Endodermal cell (in vitro differentiated cells): ENCODE data around the gene CRYGS. TPM values are rescaled to one million over a fixed set of nuclear protein-coding genes. Genes with fewer than 3 reads are reported as not detected.

Experiments used
- DNase-seq: peaks from one replicate; pipeline ENCODE4 v3.0.0-alpha.2; 2017
- H3K27ac ChIP-seq: 2 replicates; pipeline ENCODE4 v1.5.1; 2013; ENCODE audit warnings: mild to moderate bottlenecking, low read depth, low read length, moderate library complexity
- H3K27me3 ChIP-seq: 2 replicates; pipeline ENCODE4 v1.6.1; 2013; ENCODE audit warnings: mild to moderate bottlenecking, low read length, moderate library complexity; ENCODE audit not compliant: insufficient read depth, control insufficient read depth, poor library complexity, severe bottlenecking
- H3K36me3 ChIP-seq: 2 replicates; pipeline ENCODE4 v1.7.0; 2013; ENCODE audit warnings: mild to moderate bottlenecking, low read length, moderate library complexity; ENCODE audit not compliant: control insufficient read depth, insufficient read depth
- H3K4me1 ChIP-seq: one replicate; pipeline ENCODE4 v1.7.0; 2013; ENCODE audit warnings: low read length; ENCODE audit not compliant: control insufficient read depth, insufficient read depth
- H3K4me3 ChIP-seq: 2 replicates; pipeline ENCODE4 v1.5.1; 2013; ENCODE audit warnings: mild to moderate bottlenecking, low read length, moderate library complexity
- H3K9ac ChIP-seq: 2 replicates; pipeline ENCODE4 v1.6.1; 2013; ENCODE audit warnings: mild to moderate bottlenecking, low read length, moderate library complexity; ENCODE audit not compliant: poor library complexity, severe bottlenecking; ENCODE audit errors: extremely low read depth
- H3K9me3 ChIP-seq: 2 replicates; pipeline ENCODE4 v1.6.1; 2013; ENCODE audit warnings: mild to moderate bottlenecking, low read length, moderate library complexity; ENCODE audit not compliant: control insufficient read depth
- H3K27ac Mint-ChIP-seq: 2 replicates; pipeline ENCODE4 v1.8.0; 2020; ENCODE audit warnings: mixed read lengths
- H3K27me3 Mint-ChIP-seq: 2 replicates; pipeline ENCODE4 v1.8.0; 2021; ENCODE audit warnings: mild to moderate bottlenecking, mixed read lengths; ENCODE audit not compliant: insufficient read depth
- H3K36me3 Mint-ChIP-seq: 2 replicates; pipeline ENCODE4 v1.8.0; 2020; ENCODE audit warnings: low read depth, mixed read lengths
- H3K4me1 Mint-ChIP-seq: 2 replicates; pipeline ENCODE4 v1.8.0; 2020; ENCODE audit warnings: mixed read lengths
- H3K4me3 Mint-ChIP-seq: 2 replicates; pipeline ENCODE4 v1.8.0; 2020; ENCODE audit warnings: mild to moderate bottlenecking, moderate library complexity, mixed read lengths
- H3K9me3 Mint-ChIP-seq: 2 replicates; pipeline ENCODE4 v1.8.0; 2020; ENCODE audit warnings: mild to moderate bottlenecking, mixed read lengths
- CTCF ChIP-seq: fragments of 200-600 bp; sonication (generic); conservative IDR thresholded peaks from 2 replicates; pipeline ENCODE4 v1.5.0; 2021; ENCODE audit warnings: antibody characterized with exemption, mild to moderate bottlenecking
- WGBS, 2 experiments: methylation state at CpG; one replicate each; pipeline versions ENCODE4 v1.1.5 to v1.1.7; 2013; ENCODE audit warnings: missing lambda C conversion rate in 2 of 2, mixed read lengths in 1 of 2; ENCODE audit not compliant: insufficient coverage in 1 of 2, insufficient read length in 1 of 2; 5-methylcytosine and 5-hydroxymethylcytosine counted together
- total RNA-seq, 2 donors: library from RNA; stranded (reverse); fragmentation: NEBNext Ultra II Directional in 1 of 2; extraction: Animal tissue kit (Norgen Biotek cat#: 25700) in 1 of 2; gene quantifications; 2 replicates in 1 of 2; 3 replicates in 1 of 2; pipeline ENCODE4 v1.2.1, GENCODE V29; 2021

Gene CRYGS
- total RNA-seq, 2 donors from 2014 or later, result 2.0 to 2.4 TPM

DNA sequence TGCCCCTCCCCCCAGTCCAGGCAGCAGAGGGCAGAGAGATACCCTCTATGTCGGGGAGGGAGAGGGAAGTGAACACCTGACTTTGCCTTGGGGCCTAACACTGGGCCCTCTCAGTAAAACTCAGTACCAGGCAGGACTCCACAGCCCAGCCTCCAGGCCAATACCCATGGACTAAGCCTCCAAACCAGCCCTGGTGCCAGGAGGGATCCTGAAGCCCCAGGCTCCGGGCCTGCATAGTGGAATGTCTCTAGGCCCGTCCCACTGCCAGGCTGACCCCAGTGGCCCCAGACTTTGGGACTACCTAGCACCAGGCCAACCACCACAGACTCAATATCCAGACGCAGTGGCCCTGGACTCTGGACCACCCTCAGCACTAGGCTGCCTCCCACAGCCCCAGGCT, 46.6 kb downstream of the CRYGS start:
- no peak overlapping the region for H3K27ac Mint-ChIP-seq
- Histone ChIP-seq H3K4me3 (no peak overlapping the region), H3K27me3 (no peaks in the 10 kb centered on the region), H3K36me3 (no peaks in the 10 kb centered on the region), H3K4me1 (peaks cover 11% of the 10 kb centered on the region), H3K9ac (no peak overlapping the region), H3K27ac (no peak overlapping the region), H3K9me3 (peaks cover 8% of the 10 kb centered on the region)
- H3K36me3 Mint-ChIP-seq, result no peaks in the 10 kb centered on the region
- no peak for DNase-seq
- peaks cover 12% of the 10 kb centered on the region for H3K4me1 Mint-ChIP-seq
- no peak overlapping the region for H3K4me3 Mint-ChIP-seq
- peaks cover 4% of the 10 kb centered on the region for H3K27me3 Mint-ChIP-seq
- 94% methylated on average over 4 of the region's 4 CpGs; no CpG with 5 or more reads in 1 of the 2 experiments for WGBS, 2 experiments
- no peak for TF ChIP-seq CTCF
- H3K9me3 Mint-ChIP-seq, result peaks cover 12% of the 10 kb centered on the region

DNA sequence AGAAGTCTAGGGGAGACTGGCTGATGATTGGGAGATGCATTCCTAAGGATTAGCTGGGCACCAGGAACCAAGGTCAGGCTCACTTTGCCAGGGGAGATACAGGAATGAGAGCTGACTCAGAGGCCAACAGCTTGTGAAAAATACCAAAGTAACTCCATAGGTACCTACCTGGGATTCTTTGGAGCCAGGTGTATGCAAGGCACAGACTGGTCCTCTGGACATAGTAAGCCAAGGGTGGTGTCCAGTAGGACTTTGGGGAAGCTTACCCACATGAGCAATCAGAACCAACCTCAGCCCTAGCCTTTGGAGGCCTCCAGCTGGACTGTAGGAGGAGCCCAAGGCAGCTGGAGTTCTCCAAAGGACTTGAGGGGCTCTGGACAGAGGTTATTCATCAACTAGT, 47.5 kb downstream of the CRYGS start:
- peaks cover 7% of the 10 kb centered on the region for H3K4me1 Mint-ChIP-seq
- H3K9me3 ChIP-seq, result peaks cover 8% of the 10 kb centered on the region
- peaks cover 2% of the 10 kb centered on the region for H3K4me1 ChIP-seq
- peaks cover 4% of the 10 kb centered on the region for H3K27me3 Mint-ChIP-seq
- no peak for TF ChIP-seq CTCF
- H3K36me3 ChIP-seq, result no peaks in the 10 kb centered on the region
- DNase-seq, result peak; percentile 32
- H3K36me3 Mint-ChIP-seq, result no peaks in the 10 kb centered on the region
- no peak overlapping the region for H3K4me3 ChIP-seq
- no peak overlapping the region for H3K27ac ChIP-seq
- no peak overlapping the region for H3K4me3 Mint-ChIP-seq
- H3K9me3 Mint-ChIP-seq, result peaks cover 12% of the 10 kb centered on the region
- H3K27ac Mint-ChIP-seq, result no peak overlapping the region
- no peak overlapping the region for H3K9ac ChIP-seq
- no peaks in the 10 kb centered on the region for H3K27me3 ChIP-seq

DNA sequence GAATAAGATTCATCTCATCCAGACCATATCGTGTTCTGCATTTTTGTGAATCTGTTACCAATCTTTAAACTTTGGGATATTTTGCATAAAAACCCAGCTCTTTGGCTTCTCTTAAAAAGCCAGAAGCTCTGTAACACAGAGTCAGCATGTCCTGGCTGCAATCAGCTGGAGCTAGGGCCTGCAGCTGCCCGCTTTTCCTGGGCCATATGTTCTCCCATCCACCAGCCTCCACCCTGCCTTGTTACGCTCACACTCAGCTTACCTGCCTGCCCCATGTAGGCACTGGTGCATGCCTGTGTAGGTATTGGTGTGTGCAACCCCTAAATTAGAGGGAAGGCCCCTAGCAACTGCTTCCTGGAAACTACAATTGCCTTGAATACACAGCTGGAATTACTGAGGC, 48.2 kb downstream of the CRYGS start:
- no peaks in the 10 kb centered on the region for H3K4me1 ChIP-seq
- H3K36me3 Mint-ChIP-seq, result no peaks in the 10 kb centered on the region
- no peak overlapping the region for H3K4me3 ChIP-seq
- H3K4me1 Mint-ChIP-seq, result peaks cover 9% of the 10 kb centered on the region
- no peak overlapping the region for H3K27ac Mint-ChIP-seq
- H3K9me3 Mint-ChIP-seq, result peaks cover 12% of the 10 kb centered on the region
- WGBS, 2 experiments, result 98 to 100% methylated on average over 1 to 3 of the region's 3 CpGs
- peaks cover 8% of the 10 kb centered on the region for H3K9me3 ChIP-seq
- peaks cover 4% of the 10 kb centered on the region for H3K27me3 Mint-ChIP-seq
- DNase-seq, result peak; percentile 28
- no peak overlapping the region for H3K4me3 Mint-ChIP-seq
- H3K27ac ChIP-seq, result no peak overlapping the region
- no peak overlapping the region for H3K9ac ChIP-seq
- H3K27me3 ChIP-seq, result no peaks in the 10 kb centered on the region
- TF ChIP-seq CTCF, result no peak
- H3K36me3 ChIP-seq, result no peaks in the 10 kb centered on the region
